Mesendoderm (in vitro differentiated cells): ENCODE results near the gene ALDOA.
A peak's percentile ranks its signal among the peaks of the same experiment; 100 is the strongest.
"Not testable (repeated sequence)": the region's sequence is repeated elsewhere in the genome, so short reads cannot be mapped to it uniquely, and the experiment has no call there.

Source experiments
- DNase-seq: peaks from one replicate; pipeline ENCODE4 v3.0.0; 2013
- H2AK5ac ChIP-seq: 2 replicates; pipeline ENCODE4 v1.6.1; 2013; ENCODE audit warnings: low read length, inconsistent platforms
- H2BK120ac ChIP-seq: 2 replicates; pipeline ENCODE4 v1.6.1; 2013; ENCODE audit warnings: low read depth, mild to moderate bottlenecking, low read length, moderate library complexity, mixed read lengths
- H2BK15ac ChIP-seq: replicated peaks from 2 replicates; pipeline ENCODE4 v1.6.1; 2013; ENCODE audit warnings: low read depth, mild to moderate bottlenecking, moderate library complexity
- H2BK5ac ChIP-seq: 2 replicates; pipeline ENCODE4 v1.6.1; 2013; ENCODE audit warnings: low read length, inconsistent platforms
- H3K18ac ChIP-seq: 2 replicates; pipeline ENCODE4 v1.6.1; 2013; ENCODE audit warnings: mild to moderate bottlenecking, low read length, mixed read lengths
- H3K23ac ChIP-seq: one replicate; pipeline ENCODE4 v1.6.1; 2013; ENCODE audit warnings: low read length
- H3K27ac ChIP-seq: 2 replicates; pipeline ENCODE4 v1.5.1; 2013; ENCODE audit warnings: low read depth, mild to moderate bottlenecking, inconsistent platforms, low read length, moderate library complexity
- H3K27me3 ChIP-seq: 2 replicates; pipeline ENCODE4 v1.6.1; 2013; ENCODE audit warnings: low read length, control low read depth, mild to moderate bottlenecking, inconsistent platforms; ENCODE audit not compliant: insufficient read depth, poor library complexity
- H3K36me3 ChIP-seq: 2 replicates; pipeline ENCODE4 v1.6.1; 2013; ENCODE audit warnings: low read length, inconsistent platforms; ENCODE audit not compliant: control insufficient read depth, insufficient read depth
- H3K4ac ChIP-seq: one replicate; pipeline ENCODE4 v1.6.1; 2013; ENCODE audit warnings: low read depth, mild to moderate bottlenecking, low read length, moderate library complexity
- H3K4me1 ChIP-seq: 2 replicates; pipeline ENCODE4 v1.6.1; 2013; ENCODE audit warnings: low read depth, low read length, inconsistent platforms; ENCODE audit not compliant: control insufficient read depth
- H3K4me2 ChIP-seq: 2 replicates; pipeline ENCODE4 v1.6.1; 2013; ENCODE audit warnings: low read length
- H3K4me3 ChIP-seq: 2 replicates; pipeline ENCODE4 v1.5.1; 2013; ENCODE audit warnings: mild to moderate bottlenecking, low read length
- H3K56ac ChIP-seq: one replicate; pipeline ENCODE4 v1.6.1; 2013; ENCODE audit warnings: low read length
- H3K79me1 ChIP-seq: 2 replicates; pipeline ENCODE4 v1.6.1; 2013; ENCODE audit warnings: low read length, inconsistent platforms
- H3K79me2 ChIP-seq: 2 replicates; pipeline ENCODE4 v1.6.1; 2013; ENCODE audit warnings: mild to moderate bottlenecking, low read length; ENCODE audit not compliant: control insufficient read depth, insufficient read depth
- H3K9ac ChIP-seq: 2 replicates; pipeline ENCODE4 v1.6.1; 2013; ENCODE audit warnings: low read length, inconsistent platforms
- H4K5ac ChIP-seq: one replicate; pipeline ENCODE4 v1.6.1; 2013; ENCODE audit warnings: low read length
- H4K8ac ChIP-seq: one replicate; pipeline ENCODE4 v1.6.1; 2013; ENCODE audit warnings: low read depth, mild to moderate bottlenecking, control low read depth, low read length, moderate library complexity
- WGBS: extraction: QIAGEN DNeasy Blood & Tissue Kit; methylation state at CpG from one replicate; pipeline ENCODE4 v1.1.7; 2013; ENCODE audit warnings: low lambda C conversion rate, missing lambda C conversion rate; ENCODE audit not compliant: insufficient coverage; ENCODE audit errors: extremely low coverage; 5-methylcytosine and 5-hydroxymethylcytosine counted together

The ALDOA gene

GRCh38 chr16:30032083-30032819 lies 33.3 kb upstream of the ALDOA start:
- Histone ChIP-seq H4K5ac (no peak overlapping the region), H3K4me1 (peaks cover 5% of the 10 kb centered on the region), H3K23ac (no peak overlapping the region), H3K27me3 (no peaks in the 10 kb centered on the region), H3K56ac (no peak overlapping the region), H4K8ac (no peak overlapping the region), H2BK5ac (no peak overlapping the region), H3K36me3 (no peaks in the 10 kb centered on the region), H3K27ac (no peak overlapping the region), H2BK15ac (no peak overlapping the region), H2BK120ac (no peak overlapping the region), H3K9ac (no peak overlapping the region), H3K79me2 (no peaks in the 10 kb centered on the region), H3K4ac (no peak overlapping the region), H3K18ac (no peak overlapping the region), H2AK5ac (no peak overlapping the region), H3K4me2 (no peak overlapping the region), H3K4me3 (no peak overlapping the region), H3K79me1 (no peaks in the 10 kb centered on the region)
- peak; percentile 91 for DNase-seq
- no CpG with 5 or more reads among the region's 12 CpGs for WGBS

GRCh38 chr16:30033270-30033669 lies 32.3 kb upstream of the ALDOA start:
- no peak overlapping the region for H3K4me2 ChIP-seq
- H3K4me3 ChIP-seq: no peak overlapping the region
- no peak overlapping the region for H3K9ac ChIP-seq
- no peak overlapping the region for H3K18ac ChIP-seq
- DNase-seq: no peak
- H3K56ac ChIP-seq: no peak overlapping the region
- WGBS: no CpG with 5 or more reads among the region's 7 CpGs
- no peaks in the 10 kb centered on the region for H3K79me1 ChIP-seq
- no peak overlapping the region for H4K8ac ChIP-seq
- no peak overlapping the region for H2BK5ac ChIP-seq
- no peak overlapping the region for H2BK15ac ChIP-seq
- H3K23ac ChIP-seq: no peak overlapping the region
- no peak overlapping the region for H2AK5ac ChIP-seq
- no peaks in the 10 kb centered on the region for H3K27me3 ChIP-seq
- no peak overlapping the region for H4K5ac ChIP-seq
- no peak overlapping the region for H3K4ac ChIP-seq
- H3K36me3 ChIP-seq: no peaks in the 10 kb centered on the region
- peaks cover 5% of the 10 kb centered on the region for H3K4me1 ChIP-seq
- H3K27ac ChIP-seq: no peak overlapping the region
- no peaks in the 10 kb centered on the region for H3K79me2 ChIP-seq
- no peak overlapping the region for H2BK120ac ChIP-seq

- WGBS: no CpG with 5 or more reads among the region's 5 CpGs
- no peak overlapping the region for H4K5ac ChIP-seq
Observed at GRCh38 chr16:30040221-30040620, 25.3 kb upstream of the ALDOA start.

GRCh38 chr16:30040690-30041089 lies 24.9 kb upstream of the ALDOA start:
- not testable (repeated sequence) for H3K9ac ChIP-seq, H2AK5ac ChIP-seq, H3K79me2 ChIP-seq, H3K27me3 ChIP-seq, H3K4me2 ChIP-seq, H3K18ac ChIP-seq, H2BK120ac ChIP-seq, H3K27ac ChIP-seq, H4K5ac ChIP-seq, H3K23ac ChIP-seq, H3K79me1 ChIP-seq, H4K8ac ChIP-seq, H2BK5ac ChIP-seq, H3K4me3 ChIP-seq, DNase-seq, H3K36me3 ChIP-seq, H3K56ac ChIP-seq, H3K4ac ChIP-seq, H3K4me1 ChIP-seq, H2BK15ac ChIP-seq
- WGBS: no CpG with 5 or more reads among the region's 5 CpGs

More at GRCh38 chr16:30040221-30040620, 25.3 kb upstream of the ALDOA start:
- H2BK5ac ChIP-seq: no peak overlapping the region
- no peak overlapping the region for H2BK120ac ChIP-seq
- H2BK15ac ChIP-seq: no peak overlapping the region
- no peaks in the 10 kb centered on the region for H3K27me3 ChIP-seq
- H3K4ac ChIP-seq: no peak overlapping the region
- no peak for DNase-seq
- no peak overlapping the region for H3K4me2 ChIP-seq
- H3K9ac ChIP-seq: no peak overlapping the region
- no peaks in the 10 kb centered on the region for H3K36me3 ChIP-seq
- no peak overlapping the region for H3K56ac ChIP-seq
- H3K79me1 ChIP-seq: no peaks in the 10 kb centered on the region
- no peaks in the 10 kb centered on the region for H3K4me1 ChIP-seq
- H3K27ac ChIP-seq: no peak overlapping the region
- H3K23ac ChIP-seq: no peak overlapping the region
- no peaks in the 10 kb centered on the region for H3K79me2 ChIP-seq
- H2AK5ac ChIP-seq: no peak overlapping the region
- H4K8ac ChIP-seq: no peak overlapping the region
- H3K18ac ChIP-seq: no peak overlapping the region
- H3K4me3 ChIP-seq: no peak overlapping the region

GRCh38 chr16:30041841-30042240 lies 23.7 kb upstream of the ALDOA start:
- no peak overlapping the region for H3K4me3 ChIP-seq
- no peak overlapping the region for H3K4ac ChIP-seq
- H4K8ac ChIP-seq: no peak overlapping the region
- H3K27ac ChIP-seq: no peak overlapping the region
- no peak for DNase-seq
- H3K9ac ChIP-seq: no peak overlapping the region
- no peaks in the 10 kb centered on the region for H3K27me3 ChIP-seq
- no peaks in the 10 kb centered on the region for H3K36me3 ChIP-seq
- H3K56ac ChIP-seq: no peak overlapping the region
- WGBS: 100% methylated on average over 1 of the region's 5 CpGs
- no peak overlapping the region for H2BK5ac ChIP-seq
- H3K23ac ChIP-seq: no peak overlapping the region
- no peak overlapping the region for H2AK5ac ChIP-seq
- no peak overlapping the region for H3K18ac ChIP-seq
- H3K4me1 ChIP-seq: no peaks in the 10 kb centered on the region
- no peak overlapping the region for H2BK120ac ChIP-seq
- H4K5ac ChIP-seq: no peak overlapping the region
- H3K79me2 ChIP-seq: no peaks in the 10 kb centered on the region
- no peak overlapping the region for H2BK15ac ChIP-seq
- H3K79me1 ChIP-seq: no peaks in the 10 kb centered on the region
- no peak overlapping the region for H3K4me2 ChIP-seq

GRCh38 chr16:30046178-30046577 lies 19.4 kb upstream of the ALDOA start:
- Histone ChIP-seq H3K27me3 (no peaks in the 10 kb centered on the region), H3K9ac (no peak overlapping the region), H3K36me3 (no peaks in the 10 kb centered on the region), H2BK120ac (no peak overlapping the region), H2BK15ac (no peak overlapping the region), H3K4me1 (no peaks in the 10 kb centered on the region), H4K8ac (no peak overlapping the region), H3K4me2 (no peak overlapping the region), H3K4me3 (no peak overlapping the region), H3K18ac (no peak overlapping the region), H2AK5ac (no peak overlapping the region), H3K4ac (no peak overlapping the region), H3K56ac (no peak overlapping the region), H2BK5ac (no peak overlapping the region), H3K23ac (no peak overlapping the region), H3K79me2 (no peaks in the 10 kb centered on the region), H4K5ac (no peak overlapping the region), H3K79me1 (no peaks in the 10 kb centered on the region), H3K27ac (no peak overlapping the region)
- WGBS: no CpG with 5 or more reads among the region's 8 CpGs
- no peak for DNase-seq
